Colonic mucosa (tissue), 4 donors: ENCODE data around the gene EID2. TPM values are rescaled to one million over a fixed set of nuclear protein-coding genes. Genes with fewer than 3 reads are reported as not detected.

Experiments
- DNase-seq: peaks from one replicate; pipeline ENCODE4 v3.0.0-alpha.2; 2020
- H3K27ac ChIP-seq: fragments of 200-600 bp; one replicate; pipeline ENCODE4 v1.8.0; 2021
- H3K27me3 ChIP-seq: fragments of 200-600 bp; one replicate; pipeline ENCODE4 v1.8.0; 2021
- H3K36me3 ChIP-seq: fragments of 200-600 bp; one replicate; pipeline ENCODE4 v1.8.0; 2021
- H3K4me1 ChIP-seq: fragments of 200-600 bp; one replicate; pipeline ENCODE4 v1.8.0; 2021; ENCODE audit warnings: mild to moderate bottlenecking
- H3K4me3 ChIP-seq: fragments of 200-600 bp; one replicate; pipeline ENCODE4 v1.8.0; 2021
- H3K9ac ChIP-seq, 2 donors: one replicate each; pipeline ENCODE4 v1.7.0; 2013; ENCODE audit warnings: control low read depth in 2 of 2, low read depth in 2 of 2, low read length in 2 of 2
- H3K9me3 ChIP-seq: fragments of 200-600 bp; one replicate; pipeline ENCODE4 v1.8.0; 2021
- CTCF ChIP-seq: fragments of 200-600 bp; IDR thresholded peaks from one replicate; pipeline ENCODE4 v1.8.0; 2022; ENCODE audit warnings: antibody characterized with exemption, mild to moderate bottlenecking
- intact Hi-C: fragments of 100-400 bp; cut with DNase I; formaldehyde crosslinking; loops from one replicate; pipeline ENCODE4 v1.14.1; 2022
- total RNA-seq, 2 donors: library from RNA; stranded (reverse); fragmentation: NEBNext Ultra II Directional in 1 of 2; extraction: Animal tissue kit (Norgen Biotek cat#: 25700) in 1 of 2; gene quantifications; one replicate each; pipeline ENCODE4 v1.2.1, GENCODE V29; 2021
- donor health status: healthy.
- donor health status: DM: no; HTN: no; CAD: no.
- donor health status: DM: no; HTN: no; CAD: no.

The EID2 gene
- total RNA-seq = 10 to 100 TPM; 11.4 to 11.9 TPM

- peaks cover 8% of the 10 kb centered on the region for H3K4me1 ChIP-seq
- peak; percentile 96 for DNase-seq
- no peaks in the 10 kb centered on the region for H3K36me3 ChIP-seq
- intact Hi-C loops = loop anchor here (10.0 kb wide), 1 partner anchor 95 kb away; the partner anchor contains the start of gene SUPT5H
- H3K4me3 ChIP-seq = peak within 1 kb of the TSS; percentile 75
- H3K27ac ChIP-seq = peak within 1 kb of the TSS; percentile 96
- peak within 1 kb of the TSS; percentile 73 to 83 for H3K9ac ChIP-seq
- no peaks in the 10 kb centered on the region for H3K9me3 ChIP-seq
- peak; percentile 68 for TF ChIP-seq CTCF
- H3K27me3 ChIP-seq = no peaks in the 10 kb centered on the region
These were observed at the start of gene EID2 for GRCh38 chr19:39539518-39540332. Gene EID2, minus strand, starts transcription at chr19:39540161. Its CDS starts 82 bp downstream, at chr19:39540079.

GRCh38 chr19:39588066-39588465 is 48.1 kb upstream of the EID2 start:
- H3K4me3 ChIP-seq = no peak overlapping the region
- H3K27me3 ChIP-seq = no peaks in the 10 kb centered on the region
- no peak overlapping the region for H3K9ac ChIP-seq
- intact Hi-C loops = no loop called here
- H3K27ac ChIP-seq = no peak overlapping the region
- no peak for DNase-seq
- H3K36me3 ChIP-seq = no peaks in the 10 kb centered on the region
- H3K9me3 ChIP-seq = no peaks in the 10 kb centered on the region
- H3K4me1 ChIP-seq = no peaks in the 10 kb centered on the region
- TF ChIP-seq CTCF = no peak

GRCh38 chr19:39587496-39587895 is 47.5 kb upstream of the EID2 start:
- no peaks in the 10 kb centered on the region for H3K9me3 ChIP-seq
- no peaks in the 10 kb centered on the region for H3K36me3 ChIP-seq
- DNase-seq = no peak
- TF ChIP-seq CTCF = no peak
- no peak overlapping the region for H3K4me3 ChIP-seq
- no peak overlapping the region for H3K9ac ChIP-seq
- intact Hi-C loops = no loop called here
- no peaks in the 10 kb centered on the region for H3K27me3 ChIP-seq
- no peak overlapping the region for H3K27ac ChIP-seq
- no peaks in the 10 kb centered on the region for H3K4me1 ChIP-seq

GRCh38 chr19:39582891-39583625 is 43.1 kb upstream of the EID2 start:
- intact Hi-C loops = no loop called here
- H3K27me3 ChIP-seq = no peaks in the 10 kb centered on the region
- H3K4me1 ChIP-seq = no peaks in the 10 kb centered on the region
- no peak for TF ChIP-seq CTCF
- H3K9ac ChIP-seq = no peak overlapping the region
- no peaks in the 10 kb centered on the region for H3K36me3 ChIP-seq
- no peak overlapping the region for H3K4me3 ChIP-seq
- H3K9me3 ChIP-seq = no peaks in the 10 kb centered on the region
- no peak for DNase-seq
- no peak overlapping the region for H3K27ac ChIP-seq

GRCh38 chr19:39582442-39582841 is 42.5 kb upstream of the EID2 start:
- Histone ChIP-seq H3K36me3 (no peaks in the 10 kb centered on the region), H3K27me3 (no peaks in the 10 kb centered on the region), H3K27ac (no peak overlapping the region), H3K9ac (no peak overlapping the region), H3K4me1 (no peaks in the 10 kb centered on the region), H3K4me3 (no peak overlapping the region), H3K9me3 (no peaks in the 10 kb centered on the region)
- DNase-seq = no peak
- no peak for TF ChIP-seq CTCF
- intact Hi-C loops = no loop called here
